ENCODE data around the gene HERC6.
"Not testable (repeated sequence)": the region's sequence is repeated elsewhere in the genome, so short reads cannot be mapped to it uniquely, and the experiment has no call there.

HERC6 gene

DNA sequence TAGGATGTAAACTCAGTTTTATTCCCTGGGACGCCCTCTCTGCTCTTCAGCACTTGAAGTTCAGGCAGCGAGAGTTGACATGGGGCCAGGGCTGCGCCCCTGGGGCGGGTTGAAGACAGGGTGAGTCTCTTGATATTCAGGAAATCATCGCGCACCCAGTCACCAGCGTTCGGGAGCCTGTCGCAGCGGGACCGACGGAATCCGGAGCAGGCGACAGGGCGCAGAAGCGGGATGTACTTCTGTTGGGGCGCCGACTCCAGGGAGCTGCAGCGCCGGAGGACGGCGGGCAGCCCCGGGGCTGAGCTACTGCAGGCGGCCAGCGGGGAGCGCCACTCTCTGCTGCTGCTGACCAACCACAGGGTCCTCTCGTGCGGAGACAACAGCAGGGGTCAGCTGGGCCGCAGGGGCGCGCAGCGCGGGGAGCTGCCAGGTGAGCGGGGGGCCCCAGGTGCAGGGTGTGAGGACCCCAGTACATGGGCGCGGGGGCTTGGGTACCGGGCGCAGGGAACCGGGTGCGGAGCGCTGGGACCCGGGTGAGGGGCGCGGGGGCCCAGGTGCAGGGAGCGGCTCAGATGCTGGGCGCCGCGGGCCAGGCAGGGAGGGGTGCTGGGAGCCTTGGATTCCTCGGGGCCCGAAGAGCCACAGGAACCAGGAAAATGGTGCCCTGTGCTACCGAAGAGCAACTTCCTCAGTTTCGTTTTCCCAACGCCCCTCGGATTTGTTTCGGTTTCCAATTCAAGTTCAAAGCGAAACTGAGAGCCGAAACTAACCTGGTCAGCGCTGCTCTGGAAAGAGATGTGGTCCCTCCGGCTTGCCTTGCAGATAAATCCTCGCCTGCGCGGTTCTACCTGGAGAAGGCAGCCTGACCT, at the start of gene HERC6:
Gene HERC6, plus strand, starts transcription at position 162 of the 869 bp plus-strand sequence. Its CDS starts 70 bp downstream, at position 232.
- DNase-seq = peak in 55 of 56 donors; percentile 14 to 80 (median 58)

DNA sequence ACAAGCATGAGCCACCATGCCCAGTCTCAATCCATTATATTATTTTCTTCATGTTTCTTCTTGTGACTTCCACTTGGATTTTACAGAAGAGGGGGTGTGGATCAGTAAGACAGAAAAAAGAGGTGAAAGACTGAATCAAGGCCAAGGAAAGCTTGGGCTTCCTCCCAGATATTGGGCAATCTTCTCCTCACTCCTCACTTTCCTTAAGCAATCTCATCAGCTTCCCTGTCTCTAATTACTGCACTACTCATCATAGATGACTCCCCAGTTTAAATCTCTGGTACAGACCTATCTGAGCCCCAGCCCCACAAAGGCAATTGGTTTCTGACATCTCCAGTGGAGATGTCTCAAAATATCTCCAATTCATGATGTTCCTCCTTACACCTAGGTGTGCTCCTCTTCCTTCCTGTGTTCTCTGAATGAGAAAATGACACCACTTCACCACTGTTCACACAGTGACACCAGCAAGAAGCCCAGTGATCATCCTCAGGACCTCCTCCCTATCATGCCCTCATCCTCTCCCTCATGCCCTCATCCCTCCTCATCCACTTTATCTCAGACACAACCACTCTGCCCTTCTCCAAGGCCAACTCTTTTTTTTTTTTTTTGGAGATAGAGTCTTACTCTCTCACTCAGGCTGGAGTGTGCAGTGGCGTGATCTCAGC, 44.8 kb upstream of the HERC6 start:
- no peak for DNase-seq

DNA sequence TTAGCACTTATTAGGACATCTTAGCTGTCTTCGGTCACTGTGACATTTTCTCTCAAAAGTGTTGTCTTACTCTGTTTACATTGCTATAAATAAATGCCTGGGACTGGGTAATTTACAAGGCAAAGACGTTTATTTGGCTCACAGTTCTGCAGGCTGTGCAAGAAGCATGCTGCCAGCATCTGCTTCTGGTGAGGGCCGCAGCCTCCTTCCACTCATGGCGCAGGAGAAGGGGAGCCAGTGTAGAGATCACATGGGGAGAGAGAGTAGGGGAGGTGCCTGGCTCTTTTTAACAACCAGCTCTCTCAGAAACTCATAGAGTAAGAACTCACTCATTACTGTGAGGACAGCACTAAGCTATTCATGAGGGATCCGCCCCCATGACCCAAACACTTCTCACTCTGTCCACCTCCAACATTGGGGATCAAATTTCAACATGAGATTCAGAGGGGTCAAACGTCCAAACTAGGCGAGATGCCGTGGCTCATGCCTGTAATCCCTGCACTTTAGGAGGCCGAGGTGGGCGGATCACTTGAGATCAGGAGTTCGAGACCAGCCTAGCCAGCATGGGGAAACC, 43.5 kb upstream of the HERC6 start:
- DNase-seq = no peak

DNA sequence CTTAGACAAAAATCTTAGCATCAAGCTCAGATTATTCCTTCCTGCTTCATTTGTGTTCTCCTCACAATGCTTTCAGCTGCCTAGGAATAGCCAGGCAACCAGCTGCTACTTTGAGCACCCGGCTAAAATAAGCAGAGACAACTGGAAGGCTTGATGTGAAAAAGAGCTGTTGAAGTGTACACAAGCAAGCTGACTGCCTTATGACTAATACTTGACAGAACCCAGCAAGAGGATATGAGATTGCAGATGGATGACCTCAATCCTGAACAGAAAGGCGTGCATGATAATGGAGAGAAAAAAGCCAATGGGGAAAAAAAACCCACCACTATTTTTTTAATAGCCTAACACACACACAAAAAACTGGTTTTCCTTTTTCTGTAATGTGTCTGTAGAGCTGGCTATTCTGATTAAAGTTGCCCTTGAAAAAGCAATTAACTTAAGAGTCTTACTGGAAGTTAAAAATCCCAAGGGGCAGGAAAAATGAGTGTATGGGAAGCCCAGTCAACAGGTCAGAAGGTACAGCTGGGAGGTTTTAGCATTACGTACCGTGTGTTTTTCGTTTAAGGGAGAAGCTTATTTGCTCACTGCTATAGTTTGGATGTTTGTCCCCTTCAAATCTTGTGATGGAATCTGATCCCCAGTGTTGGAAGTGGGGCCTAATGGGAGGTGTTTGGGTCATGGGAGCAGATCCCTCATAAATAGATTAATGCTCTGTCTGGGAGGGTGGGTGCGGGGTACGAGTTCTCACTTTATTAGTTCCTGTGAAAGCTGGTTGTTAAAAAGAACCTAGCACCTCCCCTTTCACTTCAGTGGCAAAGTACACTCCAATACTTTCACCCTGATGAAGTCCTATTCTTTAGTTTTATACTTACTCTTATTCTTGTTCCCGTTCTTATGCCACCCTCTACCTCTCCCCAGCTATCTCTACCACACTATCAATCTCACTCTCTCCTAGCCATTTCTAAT, 37.1 kb upstream of the HERC6 start:
- peak in 24 of 56 donors; percentile 0 to 51 (median 5) for DNase-seq

DNA sequence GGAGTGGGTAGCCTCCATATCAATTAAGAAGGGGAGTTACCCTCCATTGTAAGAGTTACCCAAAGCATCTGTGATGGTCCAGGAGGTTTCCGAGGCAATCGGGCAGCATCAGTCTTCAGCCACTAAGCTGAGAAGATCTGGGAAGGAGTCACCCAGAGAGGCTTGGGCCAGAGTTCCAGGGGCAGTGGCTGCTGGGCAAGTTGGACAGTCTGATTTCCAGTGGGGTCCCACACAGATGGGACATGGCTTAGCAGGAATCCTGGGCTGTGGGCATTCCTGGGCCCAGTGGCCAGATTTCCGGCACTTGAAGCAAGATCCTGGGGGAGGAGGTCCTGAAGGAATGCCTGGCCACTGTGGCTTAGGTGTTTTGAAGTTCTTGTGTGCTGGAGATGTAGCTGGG, 31.8 kb upstream of the HERC6 start:
- DNase-seq = not testable (repeated sequence)

DNA sequence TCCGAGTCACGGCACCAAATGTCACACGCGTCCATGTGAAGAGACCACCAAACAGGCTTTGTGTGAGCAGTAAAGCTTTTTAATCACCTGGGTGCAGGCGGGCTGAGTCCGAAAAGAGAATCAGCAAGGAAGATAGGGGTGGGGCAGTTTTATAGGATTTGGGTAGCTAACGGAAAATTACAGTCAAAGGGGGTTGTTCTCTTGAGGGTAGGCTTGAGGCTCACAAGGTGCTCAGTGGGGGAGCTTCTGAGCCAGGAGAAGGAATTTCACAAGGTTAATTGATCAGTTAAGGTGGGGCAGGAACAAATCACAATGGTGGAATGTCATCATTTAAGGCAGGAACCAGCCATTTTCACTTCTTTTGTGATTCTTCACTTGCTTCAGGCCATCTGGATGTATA, 29.9 kb upstream of the HERC6 start:
- not testable (repeated sequence) for DNase-seq

DNA sequence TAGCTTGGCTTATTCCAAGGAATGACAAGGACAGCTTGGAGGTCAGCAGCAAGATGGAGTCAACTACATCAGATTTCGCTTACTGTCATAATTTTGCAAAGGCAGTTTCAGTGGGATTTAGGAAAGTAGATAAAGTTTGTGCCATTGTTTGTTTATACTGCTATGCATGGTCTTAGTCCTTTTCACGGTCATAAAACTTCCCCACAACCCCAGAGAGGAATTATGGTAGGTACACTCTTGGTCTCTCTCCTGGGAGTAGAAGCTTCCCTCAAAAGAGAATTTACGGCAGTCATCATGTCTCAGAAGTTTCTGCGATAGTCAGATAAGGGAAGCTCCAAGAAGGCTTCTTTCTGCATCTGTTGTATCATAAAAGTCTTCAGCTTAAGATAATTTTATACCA, 27.9 kb upstream of the HERC6 start:
- DNase-seq = no peak

DNA sequence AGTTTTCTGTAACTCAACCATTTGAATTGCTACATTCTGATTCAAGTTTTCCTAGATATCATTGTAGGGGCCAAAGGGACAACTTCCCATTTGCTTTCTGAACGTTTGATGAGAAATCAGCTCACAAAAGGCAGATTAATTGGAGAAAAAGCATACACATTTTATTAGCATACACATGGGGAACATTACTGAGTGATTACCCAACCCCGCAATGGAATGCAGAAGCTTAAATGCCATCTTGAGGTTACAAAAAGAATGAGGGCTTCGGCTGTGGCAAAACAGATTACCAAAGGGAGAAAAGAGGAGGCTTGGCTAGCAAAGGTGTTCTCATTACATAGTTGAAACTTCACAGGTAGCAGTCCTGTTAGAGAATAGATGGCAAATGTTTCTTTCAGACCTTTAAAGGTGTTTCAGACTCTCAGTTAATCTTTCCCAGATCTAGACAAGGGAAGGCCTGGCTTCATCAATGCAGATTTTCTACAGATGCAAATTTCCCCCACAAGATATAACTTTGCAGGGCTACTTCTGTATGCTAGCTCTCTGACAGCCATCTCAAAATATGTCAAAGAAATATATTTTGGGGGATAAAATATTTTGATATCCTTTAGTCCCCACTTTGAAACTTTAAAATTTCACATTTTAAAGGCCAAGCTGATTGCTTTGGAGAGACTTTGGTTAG, 26.5 kb upstream of the HERC6 start:
- DNase-seq = no peak

DNA sequence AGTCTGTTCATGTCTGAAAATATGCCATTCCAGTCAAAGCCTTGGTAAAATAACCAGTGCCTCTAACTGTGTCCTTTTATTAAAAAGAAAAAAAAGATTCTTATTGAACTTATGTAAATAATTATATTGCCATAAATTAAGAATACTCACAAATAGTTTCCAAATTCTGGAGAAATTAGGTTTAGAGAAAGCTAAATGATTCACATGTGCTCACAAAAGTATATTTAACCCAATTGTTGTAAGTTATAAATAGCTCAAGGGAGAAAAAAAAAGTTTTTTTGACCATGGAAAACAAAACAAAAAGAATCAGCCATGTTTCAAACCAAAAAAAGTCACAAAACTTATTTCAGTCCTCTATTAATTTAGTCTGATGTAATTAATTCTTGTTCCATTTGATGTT, 25.3 kb upstream of the HERC6 start:
- DNase-seq = no peak

DNA sequence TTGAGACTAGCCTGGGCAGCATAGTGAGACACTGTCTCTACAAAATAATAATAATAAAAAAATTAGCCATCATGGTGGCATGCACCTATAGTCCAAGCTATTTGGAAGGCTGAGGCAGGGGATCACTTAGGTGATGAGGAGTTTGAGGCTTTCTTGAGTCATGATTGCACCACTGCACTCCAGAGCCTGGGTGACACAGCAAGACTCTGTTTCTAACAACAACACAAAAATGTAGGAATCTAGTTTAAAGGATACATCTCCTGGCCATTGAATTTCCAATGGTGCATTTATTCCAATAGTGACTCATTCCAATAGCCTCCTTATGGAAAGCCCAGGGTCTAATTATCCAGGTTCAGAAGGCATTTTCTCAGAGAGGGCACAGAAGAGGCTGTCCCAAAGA, 21.9 kb upstream of the HERC6 start:
- no peak for DNase-seq

DNA sequence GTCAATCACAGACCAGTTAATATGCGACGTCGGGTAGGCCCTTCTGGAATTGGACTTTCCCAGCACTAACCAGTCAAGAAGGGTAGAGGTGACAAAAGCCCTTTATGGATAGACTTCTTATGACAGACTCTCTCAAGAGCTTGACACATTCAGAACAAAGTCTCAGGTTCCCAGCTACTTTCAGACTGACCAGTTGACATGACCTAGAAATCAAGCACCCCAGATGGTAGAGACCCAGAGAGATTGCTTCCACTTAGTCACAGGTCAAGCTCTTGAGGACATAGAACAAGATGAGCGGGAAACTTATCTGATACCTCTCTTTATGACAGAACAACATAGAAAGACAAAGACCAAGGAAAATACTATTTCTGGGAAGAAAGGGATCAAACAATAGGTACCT, 21.4 kb upstream of the HERC6 start:
- no peak for DNase-seq

DNA sequence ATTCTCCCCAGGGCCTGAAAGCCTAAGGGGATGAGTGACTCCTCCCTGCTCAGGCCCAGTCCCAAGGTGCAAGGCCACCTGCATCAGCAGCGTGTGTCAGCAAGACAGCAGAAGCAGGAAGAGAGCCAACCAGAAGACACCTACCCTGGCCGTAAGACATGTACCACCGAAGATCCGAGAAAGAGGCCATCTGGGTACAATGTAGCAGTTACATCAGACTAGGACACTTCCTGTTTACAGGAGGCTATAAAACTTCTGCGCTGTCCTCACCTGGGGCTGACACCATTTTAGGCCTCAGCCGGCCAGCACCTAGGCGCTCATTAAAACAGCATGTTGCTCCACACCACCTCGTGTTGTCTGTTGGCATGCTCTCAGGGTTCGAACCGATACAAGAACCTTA, 19.1 kb upstream of the HERC6 start:
- no peak for DNase-seq

DNA sequence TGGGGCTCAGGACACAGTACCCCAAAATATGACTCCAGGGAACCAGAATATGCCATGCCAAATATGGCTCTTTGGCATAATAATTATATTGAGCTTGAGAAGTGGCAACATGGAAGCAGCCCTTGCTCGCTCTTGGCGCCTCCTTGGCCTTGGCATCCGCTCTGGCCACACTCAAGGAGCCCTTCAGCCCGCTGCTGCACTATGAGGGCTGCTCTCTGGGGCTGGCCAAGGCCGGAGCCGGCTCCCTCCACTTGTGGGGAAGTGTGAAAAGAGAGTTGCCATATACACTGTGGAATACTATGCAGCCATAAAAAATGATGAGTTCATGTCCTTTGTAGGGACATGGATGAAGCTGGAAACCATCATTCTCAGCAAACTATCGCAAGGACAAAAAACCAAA, 18.4 kb upstream of the HERC6 start:
- DNase-seq = no peak

DNA sequence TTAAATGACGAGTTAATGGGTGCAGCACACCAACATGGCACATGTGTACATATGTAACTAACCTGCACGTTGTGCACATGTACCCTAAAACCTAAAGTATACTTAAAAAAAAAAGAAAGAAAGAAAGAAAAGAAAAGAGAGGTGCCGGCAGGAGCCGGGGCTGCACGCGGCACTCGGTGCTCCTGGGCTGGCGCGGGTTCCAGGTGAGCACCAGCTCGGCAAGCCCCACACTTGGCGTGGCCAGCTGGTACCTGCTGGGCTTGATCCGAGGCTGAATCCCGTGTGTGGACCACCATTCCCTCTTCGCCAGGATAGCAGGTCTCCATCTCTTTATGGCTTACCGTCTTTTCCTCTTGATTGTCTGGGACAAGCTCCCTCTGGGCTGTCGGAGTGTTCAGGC, 17.9 kb upstream of the HERC6 start:
- no peak for DNase-seq

DNA sequence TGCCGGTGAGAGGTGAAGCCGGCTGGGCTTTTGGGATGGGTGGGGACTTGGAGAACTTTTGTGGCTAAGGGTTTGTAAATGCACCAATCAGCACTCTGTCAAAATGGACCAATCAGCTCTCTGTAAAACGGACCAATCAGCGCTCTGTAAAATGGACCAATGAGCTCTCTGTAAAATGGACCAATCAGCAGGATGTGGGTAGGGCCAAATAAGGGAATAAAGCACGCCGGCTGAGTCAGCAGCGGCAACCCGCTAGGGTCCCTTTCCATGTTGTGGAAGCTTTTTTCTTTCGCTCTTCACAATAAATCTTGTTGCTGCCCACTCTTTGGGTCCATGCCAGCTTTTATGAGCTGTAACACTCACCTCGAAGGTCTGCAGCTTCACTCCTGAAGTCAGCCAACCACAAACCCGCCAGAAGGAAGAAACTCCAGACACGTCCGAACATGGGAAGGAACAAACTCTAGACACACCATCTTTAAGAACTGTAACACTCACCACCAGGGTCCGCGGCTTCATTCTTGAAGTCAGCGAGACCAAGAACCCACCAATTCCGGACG, 17.4 kb upstream of the HERC6 start:
- not testable (repeated sequence) for DNase-seq

DNA sequence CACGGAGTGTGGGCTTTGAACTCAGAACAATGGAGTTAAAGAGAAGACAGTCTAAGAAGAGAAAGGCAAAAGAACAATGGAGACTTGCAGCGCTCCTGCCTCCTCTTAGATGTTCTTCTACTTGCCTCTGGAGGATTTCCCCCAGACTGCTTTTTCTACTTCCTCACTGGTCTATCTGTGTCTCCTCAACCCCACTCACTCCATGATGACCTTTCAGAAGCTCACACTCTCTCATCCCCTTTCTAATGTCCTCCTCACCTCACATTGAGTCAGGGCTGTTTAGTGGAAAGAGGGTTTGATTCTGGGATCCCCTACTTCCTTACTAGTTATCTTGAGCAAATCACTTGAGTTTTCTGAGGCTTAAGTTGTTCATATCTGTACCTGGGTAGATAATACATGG, 12.2 kb upstream of the HERC6 start:
- DNase-seq = no peak

DNA sequence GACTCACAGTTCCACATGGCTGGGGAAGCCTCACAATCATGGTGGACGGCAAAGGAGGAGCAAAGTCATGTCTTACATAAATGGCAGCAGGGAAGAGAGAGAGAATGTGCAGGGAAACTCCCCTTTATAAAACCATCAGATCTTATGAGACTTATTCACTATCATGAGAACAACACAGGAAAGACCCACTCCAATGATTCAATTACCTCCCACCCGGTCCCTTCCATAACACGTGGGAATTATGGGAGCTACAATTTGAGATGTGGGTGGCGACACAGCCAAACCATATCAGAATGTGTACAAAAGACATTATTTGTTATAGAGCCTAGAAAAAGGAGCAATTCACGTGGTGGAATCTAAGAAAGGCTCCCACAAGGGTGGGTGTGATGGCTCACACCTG, 10.8 kb upstream of the HERC6 start:
- DNase-seq = no peak

DNA sequence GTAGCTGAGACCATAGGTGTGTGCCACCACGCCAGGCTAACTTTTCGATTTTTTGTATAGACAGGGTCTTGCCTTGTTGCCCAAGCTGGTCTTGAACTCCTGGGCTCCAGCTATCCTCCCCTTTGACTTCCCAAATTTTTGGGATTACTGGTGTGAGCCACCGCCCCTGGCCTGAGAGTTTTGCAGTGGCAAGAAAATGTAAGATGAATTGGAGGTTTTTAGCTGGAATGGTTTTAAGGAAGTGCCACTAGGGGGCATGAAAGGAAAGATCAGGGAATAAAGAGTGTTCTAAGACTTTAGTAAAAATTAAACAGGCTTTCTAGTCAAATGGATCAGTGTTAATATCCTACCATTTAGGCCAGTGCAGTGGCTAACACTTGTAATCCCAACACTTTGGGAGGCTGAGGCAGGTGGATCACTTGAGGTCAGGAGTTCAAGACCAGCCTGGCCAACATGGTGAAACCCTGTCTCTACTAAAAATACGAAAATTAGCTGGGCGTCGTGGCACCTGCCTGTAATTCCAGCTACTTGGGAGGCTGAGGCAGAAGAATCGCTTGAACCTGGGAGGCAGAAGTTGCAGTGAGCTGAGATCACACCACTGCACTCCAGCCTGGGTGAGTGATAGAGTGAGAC, 9.4 kb upstream of the HERC6 start:
- DNase-seq = peak in 1 of 56 donors; percentile 2

DNA sequence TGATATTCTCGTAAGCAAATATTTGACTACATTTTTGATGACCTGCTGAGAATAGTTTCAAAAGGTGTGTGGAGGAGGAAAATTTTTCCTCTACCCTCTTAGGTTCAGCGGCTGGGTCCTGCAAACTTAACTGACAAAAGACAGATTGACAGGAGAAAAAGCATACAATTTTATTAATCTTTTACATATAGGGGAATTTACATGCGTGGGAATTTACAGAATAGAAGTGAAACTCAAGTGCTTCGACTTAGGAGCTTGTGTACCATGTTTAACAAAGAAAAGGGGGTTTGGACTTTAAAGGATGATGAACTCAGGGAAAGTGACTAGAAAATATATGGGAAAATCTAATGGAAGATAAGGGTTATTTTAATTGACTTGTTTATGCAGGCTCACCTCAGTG, 2.5 kb downstream of the HERC6 start:
- no peak for DNase-seq

DNA sequence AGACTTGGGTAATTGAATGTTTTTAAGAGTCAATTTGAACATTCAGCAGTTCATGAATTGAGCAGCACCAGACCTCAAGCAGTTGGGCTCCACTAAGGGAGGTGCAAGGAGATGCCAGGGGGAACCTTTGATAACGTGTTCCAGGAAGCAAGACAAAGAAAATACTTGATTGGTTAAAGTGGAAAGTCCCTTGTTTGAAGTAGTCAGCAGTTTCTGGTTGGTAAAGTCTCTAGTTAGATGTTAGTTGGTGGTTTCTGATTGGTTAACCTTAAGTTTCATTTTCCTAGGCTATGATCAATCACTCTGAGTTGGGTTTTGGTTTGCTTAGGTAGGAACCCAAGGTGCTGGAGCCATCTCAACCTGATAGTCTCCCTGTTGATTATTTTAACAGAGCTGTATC, 4.0 kb downstream of the HERC6 start:
- DNase-seq = no peak
